SK-N-SH treated with all-trans-retinoic acid at 6 μM for 48 hours (cell line): ENCODE measurements around the gene ADARB2.

Source experiments
- BACH2 ChIP-seq: fragments of 250-450 bp; sonication (Bioruptor Pico); IDR thresholded peaks from 2 replicates; pipeline ENCODE4 v1.9.0; 2021; ENCODE audit warnings: mild to moderate bottlenecking, borderline replicate concordance
- GLIS3 ChIP-seq: fragments of 250-450 bp; sonication (Bioruptor Pico); IDR thresholded peaks from 2 replicates; pipeline ENCODE4 v1.5.0; 2020; ENCODE audit warnings: mild to moderate bottlenecking, moderate library complexity
- ISL1 ChIP-seq: fragments of 250-450 bp; sonication (Bioruptor Pico); IDR thresholded peaks from 2 replicates; pipeline ENCODE4 v2.1.2; 2022; ENCODE audit warnings: mild to moderate bottlenecking, moderate library complexity
- SNAI2 ChIP-seq: fragments of 250-450 bp; sonication (Bioruptor Pico); IDR thresholded peaks from 2 replicates; pipeline ENCODE4 v1.5.0; 2020; ENCODE audit warnings: mild to moderate bottlenecking, moderate library complexity
- TOX ChIP-seq: fragments of 250-450 bp; sonication (Bioruptor Pico); IDR thresholded peaks from 2 replicates; pipeline ENCODE4 v1.8.0; 2021; ENCODE audit warnings: mild to moderate bottlenecking, moderate library complexity, borderline replicate concordance
- ZFP30 ChIP-seq: fragments of 450-650 bp; formaldehyde crosslinking; IDR thresholded peaks from 2 replicates; pipeline ENCODE4 v1.5.0; 2022; ENCODE audit warnings: mild to moderate bottlenecking, moderate library complexity
- ZNF565 ChIP-seq: fragments of 450-650 bp; formaldehyde crosslinking; conservative IDR thresholded peaks from 2 replicates; pipeline ENCODE4 v1.5.0; 2020; ENCODE audit warnings: low read depth, mild to moderate bottlenecking, moderate library complexity
- TF ChIP-seq, protein P1 (sequence below): fragments of 250-450 bp; sonication (Bioruptor Pico); IDR thresholded peaks from 2 replicates; pipeline ENCODE4 v1.8.0; 2020; ENCODE audit warnings: mild to moderate bottlenecking, moderate library complexity, borderline replicate concordance

DNA sequence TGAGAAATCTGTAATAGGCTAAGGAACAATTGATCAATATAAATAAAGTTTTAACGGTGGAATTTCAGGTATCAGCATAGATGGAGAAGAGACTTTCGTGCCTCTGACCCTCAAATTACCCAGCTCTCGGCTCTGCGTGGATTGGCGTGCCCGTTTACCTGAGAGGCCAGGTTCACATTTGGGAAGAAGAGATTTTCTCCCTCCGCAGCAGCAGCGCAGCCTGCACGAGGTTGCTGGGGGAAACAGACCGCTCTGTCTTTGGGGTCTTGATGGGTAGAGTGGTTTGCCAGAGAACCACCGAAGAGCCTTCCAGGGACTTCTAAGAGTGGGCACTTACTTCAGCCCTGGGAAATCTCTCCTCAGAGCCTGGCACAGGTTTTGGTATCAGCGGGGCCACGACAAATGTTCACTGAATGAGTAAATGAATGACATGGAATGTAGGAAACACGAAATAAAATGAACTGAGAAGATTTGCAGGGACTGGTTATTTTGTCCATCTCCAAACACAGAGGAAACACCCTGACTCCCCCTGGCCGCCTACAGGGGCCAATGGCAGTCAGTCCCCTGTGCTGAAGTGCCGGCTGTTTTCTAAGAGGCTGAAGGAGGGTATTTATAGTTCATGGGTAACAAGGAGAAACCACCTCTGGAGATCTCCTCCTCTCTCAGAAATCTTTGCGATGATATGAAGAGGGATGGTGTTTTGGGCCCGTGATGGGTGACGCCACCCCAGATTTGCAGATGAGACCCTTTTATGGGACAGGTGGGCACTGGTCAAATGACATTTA, 338.5 kb downstream of the ADARB2 start:
- TF ChIP-seq GLIS3 (CRISPR knock-in tag) (no peak), TOX (CRISPR knock-in tag) (no peak), SNAI2 (CRISPR knock-in tag) (no peak), ISL1 (CRISPR knock-in tag) (no peak), ZFP30 (CRISPR knock-in tag) (no peak), ZNF565 (no peak), BACH2 (CRISPR knock-in tag) (no peak)
- TF ChIP-seq, protein P1, sequence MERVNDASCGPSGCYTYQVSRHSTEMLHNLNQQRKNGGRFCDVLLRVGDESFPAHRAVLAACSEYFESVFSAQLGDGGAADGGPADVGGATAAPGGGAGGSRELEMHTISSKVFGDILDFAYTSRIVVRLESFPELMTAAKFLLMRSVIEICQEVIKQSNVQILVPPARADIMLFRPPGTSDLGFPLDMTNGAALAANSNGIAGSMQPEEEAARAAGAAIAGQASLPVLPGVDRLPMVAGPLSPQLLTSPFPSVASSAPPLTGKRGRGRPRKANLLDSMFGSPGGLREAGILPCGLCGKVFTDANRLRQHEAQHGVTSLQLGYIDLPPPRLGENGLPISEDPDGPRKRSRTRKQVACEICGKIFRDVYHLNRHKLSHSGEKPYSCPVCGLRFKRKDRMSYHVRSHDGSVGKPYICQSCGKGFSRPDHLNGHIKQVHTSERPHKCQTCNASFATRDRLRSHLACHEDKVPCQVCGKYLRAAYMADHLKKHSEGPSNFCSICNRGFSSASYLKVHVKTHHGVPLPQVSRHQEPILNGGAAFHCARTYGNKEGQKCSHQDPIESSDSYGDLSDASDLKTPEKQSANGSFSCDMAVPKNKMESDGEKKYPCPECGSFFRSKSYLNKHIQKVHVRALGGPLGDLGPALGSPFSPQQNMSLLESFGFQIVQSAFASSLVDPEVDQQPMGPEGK (CRISPR knock-in tag), result no peak
